ENCODE data around the gene PCBP1. TPM values are rescaled to one million over a fixed set of nuclear protein-coding genes. Genes with fewer than 3 reads are reported as not detected.

The PCBP1 gene
- total and polyA plus RNA-seq, 2 experiments from 2014 or later = 212 to 393 TPM

- DNase-seq (ENCODE audit: low spot score) (no peak), ATAC-seq (no peak)
- no peak overlapping the region for H3K27ac Mint-ChIP-seq
- Histone ChIP-seq H2AFZ (no peak overlapping the region), H3K4me1 (ENCODE audit: insufficient read depth) (peaks cover 6% of the 10 kb centered on the region), H3K27ac (ENCODE audit: low read depth) (no peak overlapping the region), H3K9me2 (ENCODE audit: insufficient read depth) (peaks cover 6% of the 10 kb centered on the region; the same call in 1 of the 2 replicates), H3K79me2 (replicated peaks; ENCODE audit: insufficient read depth) (no peaks in the 10 kb centered on the region), H3K27me3 (ENCODE audit: insufficient read depth) (no peaks in the 10 kb centered on the region), H3F3A (replicated peaks; ENCODE audit: low read depth) (0 out of 2 replicates have a peak, but pooled peaks cover 6% of the 10 kb centered on the region), H3K4me3 (no peak overlapping the region), H3K36me3 (ENCODE audit: insufficient read depth) (no peaks in the 10 kb centered on the region; the same call in 1 of the 2 replicates), H4K20me1 (replicated peaks; ENCODE audit: insufficient read depth) (no peaks in the 10 kb centered on the region; the same call in 1 of the 2 replicates), H3K4me2 (no peak overlapping the region)
- no peak overlapping the region for H3K4me3 Mint-ChIP-seq
- peaks cover 4% of the 10 kb centered on the region; the same call in 2 of the 3 replicates for H3K36me3 Mint-ChIP-seq (ENCODE audit: low read depth)
- H3K9me3 Mint-ChIP-seq = no peaks in the 10 kb centered on the region
- H3K27me3 Mint-ChIP-seq (ENCODE audit: insufficient read depth, low read depth, poor library complexity) = no peaks in the 10 kb centered on the region
- peaks cover 5% of the 10 kb centered on the region for H3K4me1 Mint-ChIP-seq
- TF ChIP-seq ZNF462 (CRISPR knock-in tag; IDR thresholded peaks at IDR 0.05) (no peak), REST (IDR thresholded peaks at IDR 0.05; ENCODE audit: unreplicated experiment) (no peak), EZH2phosphoT487 (IDR thresholded peaks at IDR 0.05; ENCODE audit: unreplicated experiment) (no peak), STAT1 (IDR thresholded peaks at IDR 0.05; ENCODE audit: unreplicated experiment) (no peak), EZH2 (IDR thresholded peaks at IDR 0.05; ENCODE audit: low read depth, unreplicated experiment) (no peak), ZNF114 (CRISPR knock-in tag; IDR thresholded peaks at IDR 0.05) (no peak), JUNB (IDR thresholded peaks at IDR 0.05; ENCODE audit: unreplicated experiment) (no peak)
Measured at GRCh38 chr2:70042246-70042645, 45.0 kb upstream of the PCBP1 start.
